Measurements from ENCODE around the gene PCLAF. TPM values are rescaled to one million over a fixed set of nuclear protein-coding genes. Genes with fewer than 3 reads are reported as not detected.

PCLAF gene
- total and polyA plus RNA-seq, 2 of the 4 experiments (the other 2 are of a cell fraction) = 12.9 to 60.5 TPM

- no peak overlapping the region for H3K18ac ChIP-seq (ENCODE audit: low read depth, low read length)
- ATAC-seq (ENCODE audit: low read depth) (no peak), DNase-seq (no peak)
- dilution Hi-C loops (cut with HindIII; ENCODE audit: low sequenced_read_pairs, unreplicated experiment) (no loop called here), in situ Hi-C loops (cut with MboI; ENCODE audit: low sequenced_read_pairs) (no loop called here), intact Hi-C loops (cut with micrococcal nuclease) (no loop called here)
- no peak overlapping the region for H4K91ac ChIP-seq (ENCODE audit: insufficient read depth, low read depth, low read length)
- H2BK120ac ChIP-seq (ENCODE audit: low read depth, low read length) = no peak overlapping the region
- H3K27ac ChIP-seq (ENCODE audit: insufficient read depth, low read length) = no peak overlapping the region
- no TSS peak for BruUV-seq (replicated peaks)
- no peak overlapping the region for H3K9ac ChIP-seq (ENCODE audit: low read depth, low read length)
- ChIA-PET CTCF (interaction anchor here (0.6 to 1.1 kb wide), 2 partner anchors 10 to 211 kb away, joined by 3 to 4 read pairs; no protein-coding TSS in a partner anchor), POLR2A (ENCODE audit: unreplicated experiment) (no interaction called here)
- H3K9me1 ChIP-seq (ENCODE audit: insufficient read depth, low read length) = no peaks in the 10 kb centered on the region
- no peak overlapping the region for H4K8ac ChIP-seq (ENCODE audit: low read depth in 2 of 2, low read length in 2 of 2)
- no peaks in the 10 kb centered on the region for H4K20me1 ChIP-seq (ENCODE audit: insufficient read depth, low read length)
- no peak overlapping the region for H2AK5ac ChIP-seq (ENCODE audit: low read depth, low read length)
- no peak overlapping the region for H3K14ac ChIP-seq (replicated peaks; ENCODE audit: low read depth, low read length)
- peaks cover 44% of the 10 kb centered on the region for H3K36me3 ChIP-seq (ENCODE audit: control insufficient read depth, insufficient read depth, low read length)
- H3K27me3 ChIP-seq (ENCODE audit: control insufficient read depth, insufficient read depth, low read length) = no peaks in the 10 kb centered on the region
- peaks cover 0 to 3% of the 10 kb centered on the region in 2 experiments; a peak in 2 of 4 replicates for H3K79me1 ChIP-seq (ENCODE audit: low read depth in 1 of 2, low read length in 2 of 2)
- H2AK9ac ChIP-seq (replicated peaks; ENCODE audit: low read depth, low read length, poor library complexity) = no peak overlapping the region
- H2BK5ac ChIP-seq (ENCODE audit: low read depth, low read length, poor library complexity, severe bottlenecking) = no peak overlapping the region
- H3K4me1 ChIP-seq (ENCODE audit: control insufficient read depth, insufficient read depth, low read length) = no peaks in the 10 kb centered on the region
- TF ChIP-seq RFX5 (IDR thresholded peaks at IDR 0.05; ENCODE audit: low read depth, low read length) (no peak), NFE2L2 (IDR thresholded peaks at IDR 0.05; ENCODE audit: low read depth, low read length) (no peak), MAFK (IDR thresholded peaks at IDR 0.05; ENCODE audit: low read depth, low read length) (no peak), RAD21 (IDR thresholded peaks at IDR 0.05; ENCODE audit: low read length) (no peak), USF2 (IDR thresholded peaks at IDR 0.05; ENCODE audit: low read depth, low read length) (no peak), CHD1 (IDR thresholded peaks at IDR 0.05; ENCODE audit: low read depth, low read length) (no peak), SMC3 (IDR thresholded peaks at IDR 0.05; ENCODE audit: low read depth, low read length) (no peak), MXI1 (IDR thresholded peaks at IDR 0.05; ENCODE audit: borderline replicate concordance, low read depth, low read length) (no peak), RCOR1 (IDR thresholded peaks at IDR 0.05; ENCODE audit: insufficient replicate concordance, low read length) (no peak), MAZ (IDR thresholded peaks at IDR 0.05; ENCODE audit: borderline replicate concordance, low read depth, low read length) (no peak)
- H3K4ac ChIP-seq (ENCODE audit: low read depth, low read length) = no peak overlapping the region
- no peak overlapping the region for H3K23ac ChIP-seq (ENCODE audit: low read depth, low read length)
- H3K9me3 ChIP-seq (ENCODE audit: control insufficient read depth, insufficient read depth, low read length) = no peaks in the 10 kb centered on the region
- no peak overlapping the region for H3K4me3 ChIP-seq (ENCODE audit: insufficient read depth, low read depth, low read length)
- no peak overlapping the region for H4K5ac ChIP-seq (ENCODE audit: low read depth, low read length)
- H2BK15ac ChIP-seq (ENCODE audit: low read depth, low read length) = no peak overlapping the region
- H2BK20ac ChIP-seq (ENCODE audit: low read depth, low read length) = no peak overlapping the region
- H3K56ac ChIP-seq (ENCODE audit: extremely low read depth, insufficient read depth, low read length) = no peak overlapping the region
- H3K4me2 ChIP-seq (ENCODE audit: low read depth, low read length) = no peak overlapping the region
- no CpG with 5 or more reads among the region's 2 CpGs for WGBS, 2 experiments (ENCODE audit: extremely low coverage in 2 of 2, insufficient read length in 1 of 2)
- no peak overlapping the region for H2AFZ ChIP-seq (replicated peaks; ENCODE audit: low read length, poor library complexity)
These were observed 17.3 kb upstream of the PCLAF start for GRCh38 chr15:64398575-64398974.
